Measurements from ENCODE around the gene SEMA3E.
"Not testable (repeated sequence)": the region's sequence is repeated elsewhere in the genome, so short reads cannot be mapped to it uniquely, and the experiment has no call there.

Gene SEMA3E

GRCh38 chr7:83559887-83560286 is 89.1 kb downstream of the SEMA3E start:
- no peak for DNase-seq (ENCODE audit: low read depth)

- not testable (repeated sequence) for DNase-seq (ENCODE audit: low read depth)
Observed at GRCh38 chr7:83552556-83552955, 96.4 kb downstream of the SEMA3E start.

- no peak for DNase-seq (ENCODE audit: low read depth)
Observed at GRCh38 chr7:83550100-83550499, 98.8 kb downstream of the SEMA3E start.

- no peak for DNase-seq (ENCODE audit: low read depth)
Observed at GRCh38 chr7:83548250-83548649, 100.7 kb downstream of the SEMA3E start.

GRCh38 chr7:83547526-83547925 is 101.4 kb downstream of the SEMA3E start:
- DNase-seq (ENCODE audit: low read depth), result no peak

- no peak for DNase-seq (ENCODE audit: low read depth)
Observed at GRCh38 chr7:83546586-83546985, 102.4 kb downstream of the SEMA3E start.

GRCh38 chr7:83541187-83541960 is 107.6 kb downstream of the SEMA3E start:
- DNase-seq (ENCODE audit: low read depth), result no peak

GRCh38 chr7:83534488-83534887 is 114.5 kb downstream of the SEMA3E start:
- no peak for DNase-seq (ENCODE audit: low read depth)

GRCh38 chr7:83532219-83532618 is 116.7 kb downstream of the SEMA3E start:
- no peak for DNase-seq (ENCODE audit: low read depth)

- no peak for DNase-seq (ENCODE audit: low read depth)
Observed at GRCh38 chr7:83531766-83532165, 117.2 kb downstream of the SEMA3E start.

- no peak for DNase-seq (ENCODE audit: low read depth)
Observed at GRCh38 chr7:83528925-83529423, 120.0 kb downstream of the SEMA3E start.

- no peak for DNase-seq (ENCODE audit: low read depth)
Observed at GRCh38 chr7:83524277-83525075, 124.5 kb downstream of the SEMA3E start.

- no peak for DNase-seq (ENCODE audit: low read depth)
Observed at GRCh38 chr7:83520726-83521125, 128.2 kb downstream of the SEMA3E start.

GRCh38 chr7:83519240-83519639 is 129.7 kb downstream of the SEMA3E start:
- DNase-seq (ENCODE audit: low read depth), result no peak

GRCh38 chr7:83517035-83517700 is 131.8 kb downstream of the SEMA3E start:
- no peak for DNase-seq (ENCODE audit: low read depth)

- DNase-seq (ENCODE audit: low read depth), result no peak
Observed at GRCh38 chr7:83514977-83515376, 134.0 kb downstream of the SEMA3E start.

GRCh38 chr7:83509255-83510021 is 139.5 kb downstream of the SEMA3E start:
- DNase-seq (ENCODE audit: low read depth), result no peak

GRCh38 chr7:83504330-83504729 is 144.6 kb downstream of the SEMA3E start:
- DNase-seq (ENCODE audit: low read depth), result no peak

GRCh38 chr7:83502636-83503035 is 146.3 kb downstream of the SEMA3E start:
- no peak for DNase-seq (ENCODE audit: low read depth)

- DNase-seq (ENCODE audit: low read depth), result no peak
Observed at GRCh38 chr7:83494683-83495082, 154.3 kb downstream of the SEMA3E start.

- DNase-seq (ENCODE audit: low read depth), result no peak
Observed at GRCh38 chr7:83492802-83493201, 156.1 kb downstream of the SEMA3E start.

GRCh38 chr7:83487801-83488200 is 161.1 kb downstream of the SEMA3E start:
- no peak for DNase-seq (ENCODE audit: low read depth)
